Natural killer cell treated with Interleukin-12 subunit alpha and Interleukin-12 subunit beta and Interleukin-15 and Interleukin-18, amount 100 ng/mL, for 72 hours (primary cell): ENCODE results near the gene AUTS2. TPM values are rescaled to one million over a fixed set of nuclear protein-coding genes. Genes with fewer than 3 reads are reported as not detected.

Experiments
- ATAC-seq, 2 donors: fragments of 150-1000 bp; cut with Tn5 transposase in 1 of 2; sonication (Bioruptor Pico), chemical (Tn5 transposase) in 1 of 2; 2 replicates each; pipeline ENCODE4 v1.10.0; 2021
- DNase-seq: peaks from one replicate; pipeline ENCODE4 v3.0.0; 2022; ENCODE audit warnings: low spot score
- H3K27ac Mint-ChIP-seq, 2 donors: 1 replicate in 1 of 2; 2 replicates in 1 of 2; pipeline ENCODE4 v1.8.0; 2022; ENCODE audit warnings: mixed read lengths in 2 of 2, mild to moderate bottlenecking in 1 of 2, moderate library complexity in 1 of 2
- H3K27me3 Mint-ChIP-seq, 2 donors: 1 replicate in 1 of 2; 2 replicates in 1 of 2; pipeline ENCODE4 v1.8.0; 2022; ENCODE audit warnings: mixed read lengths in 2 of 2
- H3K36me3 Mint-ChIP-seq: one replicate; pipeline ENCODE4 v1.8.0; 2022; ENCODE audit warnings: mixed read lengths
- H3K4me1 Mint-ChIP-seq, 2 donors: 1 replicate in 1 of 2; 2 replicates in 1 of 2; pipeline ENCODE4 v1.8.0; 2022; ENCODE audit warnings: low read depth in 2 of 2, mixed read lengths in 2 of 2, mild to moderate bottlenecking in 1 of 2
- H3K4me3 Mint-ChIP-seq: one replicate; pipeline ENCODE4 v1.8.0; 2022; ENCODE audit warnings: mixed read lengths
- H3K9me3 Mint-ChIP-seq: 2 replicates; pipeline ENCODE4 v1.8.0; 2022; ENCODE audit warnings: mixed read lengths
- total RNA-seq, 2 donors: library from RNA; stranded (reverse); gene quantifications; one replicate each; pipeline ENCODE4 v1.2.3, GENCODE V29; 2022

Gene AUTS2
- total RNA-seq, 2 donors from 2014 or later, result 14.3 to 43.0 TPM

DNA sequence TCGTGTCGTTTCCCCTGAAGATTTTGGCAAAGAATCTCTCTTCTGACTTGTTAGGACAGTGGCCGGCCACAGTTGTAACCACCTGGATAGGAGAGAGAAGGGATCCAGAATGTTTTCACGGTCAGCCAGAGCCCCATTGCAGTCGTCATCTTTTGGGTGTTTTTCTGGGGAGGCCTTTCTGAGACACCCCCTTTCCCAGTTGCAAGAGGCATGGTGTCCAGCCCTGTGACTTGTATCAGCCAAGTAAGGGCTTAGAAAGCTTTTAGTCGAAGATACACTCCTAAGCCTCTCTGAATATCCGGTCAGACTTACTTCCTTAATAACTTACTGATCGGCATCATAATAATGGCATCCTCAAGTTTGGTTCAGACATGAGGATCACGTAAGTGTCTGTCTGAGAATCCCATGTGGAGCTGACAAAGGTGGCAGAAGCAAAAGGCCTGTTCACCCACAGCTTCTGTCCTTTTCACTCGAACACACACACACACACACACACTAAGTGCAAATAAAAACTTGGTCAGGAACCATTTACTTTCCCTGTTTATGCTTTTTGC, 1098.0 kb downstream of the AUTS2 start:
- DNase-seq (no peak), ATAC-seq (no peak)
- peaks cover 24 to 37% of the 10 kb centered on the region in 2 donors for H3K4me1 Mint-ChIP-seq
- peak overlapping the region; percentile 98 for H3K4me3 Mint-ChIP-seq
- H3K36me3 Mint-ChIP-seq, result peaks cover 5% of the 10 kb centered on the region
- H3K9me3 Mint-ChIP-seq, result no peaks in the 10 kb centered on the region
- H3K27me3 Mint-ChIP-seq, result no peaks in the 10 kb centered on the region
- peak overlapping the region; percentile 89 to 93 for H3K27ac Mint-ChIP-seq

- Mint-ChIP-seq H3K36me3 (peaks cover 5% of the 10 kb centered on the region), H3K4me3 (peak overlapping the region; percentile 98), H3K9me3 (no peaks in the 10 kb centered on the region), H3K4me1 (peaks cover 19 to 32% of the 10 kb centered on the region in 2 donors), H3K27ac (no peak overlapping the region), H3K27me3 (no peaks in the 10 kb centered on the region)
- DNase-seq (no peak), ATAC-seq (no peak)
Measured at GRCh38 chr7:70698219-70698832, 1100.1 kb downstream of the AUTS2 start.

GRCh38 chr7:70699271-70699670, 1101.0 kb downstream of the AUTS2 start:
- H3K36me3 Mint-ChIP-seq, result peaks cover 5% of the 10 kb centered on the region
- DNase-seq (no peak), ATAC-seq (no peak)
- no peaks in the 10 kb centered on the region for H3K9me3 Mint-ChIP-seq
- H3K4me3 Mint-ChIP-seq, result no peak overlapping the region
- H3K27ac Mint-ChIP-seq, result no peak overlapping the region
- peaks cover 24 to 36% of the 10 kb centered on the region in 2 donors for H3K4me1 Mint-ChIP-seq
- no peaks in the 10 kb centered on the region for H3K27me3 Mint-ChIP-seq

GRCh38 chr7:70700055-70700940, 1102.0 kb downstream of the AUTS2 start:
- no peaks in the 10 kb centered on the region for H3K27me3 Mint-ChIP-seq
- no peaks in the 10 kb centered on the region for H3K9me3 Mint-ChIP-seq
- H3K36me3 Mint-ChIP-seq, result peaks cover 5% of the 10 kb centered on the region
- DNase-seq, result no peak
- H3K4me1 Mint-ChIP-seq, result peaks cover 27 to 40% of the 10 kb centered on the region in 2 donors
- no peak for ATAC-seq
- no peak overlapping the region for H3K27ac Mint-ChIP-seq
- H3K4me3 Mint-ChIP-seq, result no peak overlapping the region

DNA sequence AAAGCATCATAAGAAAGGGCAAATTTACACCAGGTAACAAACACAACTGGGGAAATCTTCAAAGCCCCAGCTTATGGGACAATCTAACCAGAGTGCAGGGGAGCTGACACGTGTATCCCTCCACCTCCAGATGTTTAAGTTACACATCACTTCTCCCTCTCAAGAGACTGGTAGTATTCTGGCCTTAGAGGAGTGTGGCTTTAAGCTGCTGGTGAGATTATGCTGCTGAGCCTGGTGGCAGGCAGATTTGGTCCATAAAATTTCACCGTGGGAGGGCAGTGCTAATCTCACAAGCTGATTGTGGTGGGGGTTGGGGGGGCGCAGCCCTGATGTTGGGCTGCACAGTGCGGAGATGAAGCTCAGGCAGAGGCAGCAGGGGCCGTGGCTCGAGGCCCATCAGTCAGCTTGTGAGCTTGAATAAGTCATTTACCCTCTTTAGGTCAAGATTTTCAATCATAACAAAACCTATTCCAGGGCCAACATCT, 1102.7 kb downstream of the AUTS2 start:
- Mint-ChIP-seq H3K4me3 (no peak overlapping the region), H3K4me1 (peaks cover 29 to 40% of the 10 kb centered on the region in 2 donors), H3K36me3 (no peaks in the 10 kb centered on the region), H3K27me3 (no peaks in the 10 kb centered on the region), H3K27ac (no peak overlapping the region), H3K9me3 (no peaks in the 10 kb centered on the region)
- ATAC-seq (no peak), DNase-seq (no peak)

DNA sequence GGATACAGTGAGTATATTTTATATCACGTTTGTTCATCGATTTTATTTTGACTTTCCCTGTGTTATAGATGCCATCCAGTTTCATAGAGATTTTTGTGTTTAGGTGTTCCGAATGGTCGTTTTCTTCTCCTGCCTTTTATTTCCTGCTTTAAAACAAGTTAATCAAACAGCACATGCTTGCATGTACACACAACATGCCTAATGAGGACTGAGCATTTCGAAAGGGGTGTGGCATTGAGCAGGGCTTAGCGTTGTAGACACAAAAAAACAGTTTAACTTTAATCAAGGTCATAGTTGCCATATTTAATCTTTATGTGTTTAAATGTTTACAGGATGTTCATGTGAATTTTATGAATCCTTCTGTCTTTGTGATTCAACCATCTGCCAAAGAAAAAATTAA, 1103.2 kb downstream of the AUTS2 start:
- Mint-ChIP-seq H3K36me3 (no peaks in the 10 kb centered on the region), H3K27ac (no peak overlapping the region), H3K27me3 (no peaks in the 10 kb centered on the region), H3K9me3 (no peaks in the 10 kb centered on the region), H3K4me3 (no peak overlapping the region), H3K4me1 (peaks cover 31 to 43% of the 10 kb centered on the region in 2 donors)
- DNase-seq (no peak), ATAC-seq (no peak)

GRCh38 chr7:70701991-70702390, 1103.7 kb downstream of the AUTS2 start:
- no peaks in the 10 kb centered on the region for H3K36me3 Mint-ChIP-seq
- H3K4me3 Mint-ChIP-seq, result no peak overlapping the region
- ATAC-seq (no peak), DNase-seq (no peak)
- no peak overlapping the region for H3K27ac Mint-ChIP-seq
- H3K4me1 Mint-ChIP-seq, result peaks cover 35 to 42% of the 10 kb centered on the region in 2 donors
- no peaks in the 10 kb centered on the region for H3K27me3 Mint-ChIP-seq
- no peaks in the 10 kb centered on the region for H3K9me3 Mint-ChIP-seq

GRCh38 chr7:70703785-70704184, 1105.5 kb downstream of the AUTS2 start:
- Mint-ChIP-seq H3K27me3 (no peaks in the 10 kb centered on the region), H3K9me3 (no peaks in the 10 kb centered on the region), H3K4me1 (peaks cover 33 to 36% of the 10 kb centered on the region in 2 donors), H3K27ac (no peak overlapping the region), H3K4me3 (no peak overlapping the region), H3K36me3 (no peaks in the 10 kb centered on the region)
- DNase-seq (no peak), ATAC-seq (no peak)

DNA sequence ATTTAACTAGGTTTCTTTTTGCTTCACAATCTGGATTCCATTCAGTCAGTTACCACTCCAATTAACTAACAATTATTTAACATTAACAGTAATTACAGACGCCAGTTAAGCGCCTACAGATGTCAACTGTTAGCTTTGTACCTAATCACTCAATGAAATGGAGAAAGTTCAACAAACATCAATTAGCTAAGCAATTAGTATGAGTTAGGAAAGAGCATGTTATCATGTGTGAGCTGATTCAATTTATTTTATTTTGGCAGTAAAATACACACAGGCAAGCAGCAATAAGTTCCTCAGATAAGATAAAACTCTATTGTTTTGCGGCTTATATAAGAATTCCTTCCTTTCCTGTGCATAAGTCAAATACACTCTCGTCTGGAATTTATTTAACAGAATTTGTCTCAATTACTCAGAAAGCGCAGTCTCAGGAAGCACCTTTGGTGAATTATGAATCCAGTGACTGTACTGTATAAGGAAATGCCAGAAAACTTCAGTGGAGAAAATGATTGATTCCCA, 1106.6 kb downstream of the AUTS2 start:
- no peaks in the 10 kb centered on the region for H3K27me3 Mint-ChIP-seq
- H3K36me3 Mint-ChIP-seq, result no peaks in the 10 kb centered on the region
- peaks cover 35 to 36% of the 10 kb centered on the region in 2 donors for H3K4me1 Mint-ChIP-seq
- DNase-seq, result no peak
- H3K9me3 Mint-ChIP-seq, result no peaks in the 10 kb centered on the region
- H3K4me3 Mint-ChIP-seq, result no peak overlapping the region
- no peak overlapping the region for H3K27ac Mint-ChIP-seq
- ATAC-seq, result no peak

DNA sequence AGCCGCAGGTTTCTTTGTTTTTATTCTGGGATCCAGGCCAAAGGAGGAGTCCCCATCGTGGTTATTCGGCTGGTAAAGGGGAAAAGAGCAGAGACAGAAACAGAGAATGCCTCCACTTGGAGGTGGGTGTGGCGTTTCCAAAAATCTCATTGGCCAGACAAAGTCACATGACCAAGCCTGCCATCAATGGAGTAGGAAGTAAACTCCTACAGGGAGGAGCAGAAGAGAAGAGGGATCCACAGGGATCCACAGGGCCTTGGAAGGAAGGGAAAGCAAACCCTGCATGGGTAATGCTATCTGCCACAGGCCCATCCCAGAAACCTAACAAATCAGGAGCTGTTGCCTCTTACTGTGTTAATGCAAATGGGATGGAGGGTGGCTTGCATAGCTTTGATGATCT, 1107.9 kb downstream of the AUTS2 start:
- H3K4me3 Mint-ChIP-seq, result no peak overlapping the region
- peaks cover 4% of the 10 kb centered on the region for H3K36me3 Mint-ChIP-seq
- H3K27ac Mint-ChIP-seq, result no peak overlapping the region
- no peaks in the 10 kb centered on the region for H3K27me3 Mint-ChIP-seq
- no peaks in the 10 kb centered on the region for H3K9me3 Mint-ChIP-seq
- peaks cover 43 to 45% of the 10 kb centered on the region in 2 donors for H3K4me1 Mint-ChIP-seq
- DNase-seq (no peak), ATAC-seq (no peak)

- no peaks in the 10 kb centered on the region for H3K9me3 Mint-ChIP-seq
- H3K4me1 Mint-ChIP-seq, result peaks cover 43 to 49% of the 10 kb centered on the region in 2 donors
- ATAC-seq (no peak), DNase-seq (no peak)
- peaks cover 4% of the 10 kb centered on the region for H3K36me3 Mint-ChIP-seq
- no peak overlapping the region for H3K4me3 Mint-ChIP-seq
- H3K27ac Mint-ChIP-seq, result no peak overlapping the region
- H3K27me3 Mint-ChIP-seq, result no peaks in the 10 kb centered on the region
Measured at GRCh38 chr7:70706698-70707097, 1108.4 kb downstream of the AUTS2 start.

DNA sequence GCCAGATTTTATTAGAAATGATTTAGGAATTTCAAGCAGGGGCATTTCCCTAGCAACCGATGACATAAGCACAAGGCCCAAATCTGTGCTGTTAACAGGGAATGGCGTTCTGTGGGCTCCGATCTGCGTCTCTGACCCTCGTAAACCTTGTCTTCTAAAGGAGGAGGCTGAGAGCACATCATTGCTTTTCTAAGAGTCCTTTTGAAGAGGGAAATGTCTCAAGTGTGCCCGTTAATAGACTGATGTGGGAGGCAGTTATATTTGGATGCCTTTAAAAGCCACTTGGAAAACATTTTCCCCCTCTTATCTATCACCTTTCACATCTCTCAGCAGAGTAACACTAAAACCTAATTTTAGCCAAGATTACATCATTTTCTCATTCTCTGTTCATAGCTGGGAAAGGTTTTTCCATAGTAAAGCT, 1109.6 kb downstream of the AUTS2 start:
- no peaks in the 10 kb centered on the region for H3K9me3 Mint-ChIP-seq
- peaks cover 4% of the 10 kb centered on the region for H3K36me3 Mint-ChIP-seq
- no peak overlapping the region for H3K4me3 Mint-ChIP-seq
- ATAC-seq (no peak), DNase-seq (no peak)
- H3K4me1 Mint-ChIP-seq, result peaks cover 50 to 55% of the 10 kb centered on the region in 2 donors
- H3K27me3 Mint-ChIP-seq, result no peaks in the 10 kb centered on the region
- no peak overlapping the region for H3K27ac Mint-ChIP-seq

- ATAC-seq (peak; percentile 57 to 72), DNase-seq (no peak)
- peaks cover 50 to 53% of the 10 kb centered on the region in 2 donors for H3K4me1 Mint-ChIP-seq
Measured at GRCh38 chr7:70710011-70710480, 1111.8 kb downstream of the AUTS2 start.

More at GRCh38 chr7:70710011-70710480, 1111.8 kb downstream of the AUTS2 start:
- Mint-ChIP-seq H3K4me3 (peak overlapping the region; percentile 44), H3K9me3 (no peaks in the 10 kb centered on the region), H3K27ac (peak overlapping the region; percentile 21 to 56), H3K27me3 (no peaks in the 10 kb centered on the region), H3K36me3 (peaks cover 11% of the 10 kb centered on the region)
